Upper lobe of left lung (tissue), 4 donors: Measurements from ENCODE around the gene DPP6.

Experiments
- POLR2A ChIP-seq, 4 donors: fragments of 450-650 bp; IDR thresholded peaks; one replicate each; pipeline ENCODE4 v1.5.1; 2016 to 2017; ENCODE audit warnings: antibody characterized with exemption in 4 of 4, mild to moderate bottlenecking in 2 of 4
- POLR2AphosphoS5 ChIP-seq, 2 donors: sonication (generic); formaldehyde crosslinking; IDR thresholded peaks; one replicate each; pipeline ENCODE4 v1.5.1; 2017; ENCODE audit warnings: antibody characterized with exemption in 2 of 2
- TF ChIP-seq, protein P1 (sequence below), 6 experiments: fragments of 450-650 bp in 4 of 6; fragments of 200-600 bp in 2 of 6; sonication (generic) in 2 of 6; IDR thresholded peaks; one replicate each; pipeline ENCODE4 v1.5.1; 2016 to 2019; ENCODE audit warnings: antibody characterized with exemption in 6 of 6

- TF ChIP-seq, protein P1, sequence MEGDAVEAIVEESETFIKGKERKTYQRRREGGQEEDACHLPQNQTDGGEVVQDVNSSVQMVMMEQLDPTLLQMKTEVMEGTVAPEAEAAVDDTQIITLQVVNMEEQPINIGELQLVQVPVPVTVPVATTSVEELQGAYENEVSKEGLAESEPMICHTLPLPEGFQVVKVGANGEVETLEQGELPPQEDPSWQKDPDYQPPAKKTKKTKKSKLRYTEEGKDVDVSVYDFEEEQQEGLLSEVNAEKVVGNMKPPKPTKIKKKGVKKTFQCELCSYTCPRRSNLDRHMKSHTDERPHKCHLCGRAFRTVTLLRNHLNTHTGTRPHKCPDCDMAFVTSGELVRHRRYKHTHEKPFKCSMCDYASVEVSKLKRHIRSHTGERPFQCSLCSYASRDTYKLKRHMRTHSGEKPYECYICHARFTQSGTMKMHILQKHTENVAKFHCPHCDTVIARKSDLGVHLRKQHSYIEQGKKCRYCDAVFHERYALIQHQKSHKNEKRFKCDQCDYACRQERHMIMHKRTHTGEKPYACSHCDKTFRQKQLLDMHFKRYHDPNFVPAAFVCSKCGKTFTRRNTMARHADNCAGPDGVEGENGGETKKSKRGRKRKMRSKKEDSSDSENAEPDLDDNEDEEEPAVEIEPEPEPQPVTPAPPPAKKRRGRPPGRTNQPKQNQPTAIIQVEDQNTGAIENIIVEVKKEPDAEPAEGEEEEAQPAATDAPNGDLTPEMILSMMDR (IDR thresholded peaks at IDR 0.05): no peak
- no peak for TF ChIP-seq POLR2AphosphoS5 (IDR thresholded peaks at IDR 0.05)
- TF ChIP-seq POLR2A (IDR thresholded peaks at IDR 0.05): no peak
These were observed 723.5 kb downstream of the DPP6 start for GRCh38 chr7:154775681-154776080.
